DMS53 treated with DMSO at 0.1 percent for 48 hours (cell line): ENCODE data around the gene DAGLA.
"Not testable (repeated sequence)": the region's sequence is repeated elsewhere in the genome, so short reads cannot be mapped to it uniquely, and the experiment has no call there.

Source experiments
- DNase-seq: peaks from one replicate; lab custom pipeline; 2025; ENCODE audit not compliant: unreplicated experiment; lab: John Stamatoyannopoulos, UW

DAGLA gene

DNA sequence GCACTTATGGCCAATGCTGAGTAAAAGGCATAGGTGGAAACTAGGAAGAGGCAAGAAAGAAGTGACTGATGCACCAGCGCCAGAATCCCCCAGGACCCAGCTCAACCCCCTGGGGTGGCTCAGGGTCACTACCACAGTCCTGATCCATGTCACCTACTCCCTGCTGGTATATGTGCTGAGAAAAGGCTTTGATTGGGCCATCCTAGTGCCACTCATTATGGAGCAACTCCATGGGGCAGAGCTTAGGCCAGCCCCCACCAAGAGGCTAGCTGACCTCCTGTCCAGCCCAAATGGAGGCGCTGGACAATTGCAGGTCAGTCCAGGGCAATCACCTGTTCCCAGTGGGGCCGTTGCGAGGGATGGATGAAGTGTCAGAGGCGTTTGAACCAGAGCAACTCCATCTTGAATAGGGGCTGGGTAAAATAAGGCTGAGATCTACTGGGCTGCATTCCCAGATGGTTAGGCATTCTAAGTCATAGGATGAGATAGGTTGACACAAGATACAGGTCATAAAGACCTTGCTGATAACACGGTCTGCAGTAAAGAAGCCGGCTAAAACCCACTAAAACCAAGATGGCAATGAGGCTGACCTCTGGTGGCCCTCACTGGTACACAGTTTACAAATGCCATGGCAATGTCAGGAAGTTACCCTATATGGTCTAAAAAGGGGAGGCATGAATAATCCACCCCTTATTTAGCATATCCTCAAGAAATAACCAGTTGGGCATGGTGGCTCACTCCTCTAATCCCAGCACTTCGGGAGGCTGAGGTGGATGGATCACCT is 20.6 kb upstream of the DAGLA start:
- DNase-seq = no peak

DNA sequence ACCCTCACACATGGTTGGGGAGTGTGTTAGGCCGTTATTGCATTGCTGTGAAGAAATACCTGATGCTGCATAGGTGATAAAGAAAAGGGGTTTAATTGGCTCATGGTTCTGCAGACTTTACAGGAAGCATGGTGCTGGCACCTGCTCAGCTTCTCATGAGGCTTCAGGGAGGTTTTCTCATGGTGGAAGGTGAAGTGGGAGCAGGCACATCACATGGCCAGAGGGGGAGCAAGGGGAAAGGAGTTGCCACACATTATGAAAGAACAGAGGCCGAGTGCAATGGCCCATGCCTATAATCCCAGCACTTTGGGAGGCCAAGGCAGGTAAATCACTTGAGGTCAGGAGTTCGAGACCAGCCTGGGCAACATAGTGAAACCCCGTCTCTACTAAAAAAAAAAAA is 19.2 kb upstream of the DAGLA start:
- peak; percentile 18 for DNase-seq

DNA sequence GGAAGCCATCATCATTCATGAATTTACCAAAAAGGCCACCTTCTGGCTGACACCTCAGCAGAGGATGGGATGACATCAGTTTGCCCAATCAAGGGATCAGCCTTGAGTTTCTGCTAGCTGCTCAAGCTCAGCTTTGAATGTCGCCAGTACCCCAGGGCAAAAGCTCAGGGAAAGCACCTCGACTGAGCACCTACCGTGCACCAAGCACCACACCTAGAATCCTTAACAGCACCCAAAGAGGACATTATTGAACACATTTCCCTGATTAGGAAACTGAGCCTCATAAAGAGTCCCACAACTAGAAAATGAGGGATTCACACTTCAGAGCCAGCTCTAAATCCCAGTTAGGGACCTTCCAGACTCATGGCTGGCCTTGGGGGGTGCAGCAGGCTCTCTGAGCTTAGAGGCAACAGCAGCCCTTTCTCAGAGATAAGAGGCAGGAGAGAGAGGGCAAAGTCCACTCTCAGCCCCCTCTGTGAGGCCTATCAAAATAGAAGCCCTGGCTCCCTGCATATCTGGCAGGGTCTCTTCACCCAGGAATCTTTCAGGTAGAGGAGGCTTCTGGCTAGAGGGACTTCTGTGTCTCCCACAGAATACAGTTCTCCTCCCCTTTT is 13.4 kb upstream of the DAGLA start:
- DNase-seq = no peak

DNA sequence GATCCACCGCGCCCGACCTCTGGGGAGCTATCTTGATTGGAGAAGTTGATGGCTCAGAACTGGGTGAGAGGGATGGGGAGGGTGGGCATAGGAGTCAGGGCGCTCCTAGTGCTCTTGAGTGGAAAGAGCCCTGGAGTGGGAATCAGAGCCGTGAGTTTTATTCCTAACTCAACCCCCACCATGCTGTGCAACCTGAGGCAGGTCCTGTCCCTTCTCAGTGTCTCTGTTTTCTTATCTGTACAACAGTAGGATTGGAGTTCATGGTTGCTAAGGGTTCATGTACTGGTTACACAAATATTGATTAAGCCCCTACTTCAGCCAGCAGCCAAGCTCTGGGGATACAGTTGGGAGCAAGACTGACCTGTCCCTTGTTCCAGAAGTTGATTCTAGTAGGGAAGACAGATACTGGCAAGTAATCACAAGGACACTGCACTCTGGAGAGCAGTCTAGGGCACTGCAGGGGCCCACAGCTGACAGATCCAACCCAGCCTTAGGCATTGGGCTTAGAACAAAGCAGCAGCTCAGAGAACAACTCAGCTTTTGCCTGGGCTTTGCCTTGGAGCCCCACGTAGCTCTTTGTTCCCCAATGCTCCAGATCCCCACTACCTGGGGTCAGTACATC is 12.4 kb upstream of the DAGLA start:
- no peak for DNase-seq

DNA sequence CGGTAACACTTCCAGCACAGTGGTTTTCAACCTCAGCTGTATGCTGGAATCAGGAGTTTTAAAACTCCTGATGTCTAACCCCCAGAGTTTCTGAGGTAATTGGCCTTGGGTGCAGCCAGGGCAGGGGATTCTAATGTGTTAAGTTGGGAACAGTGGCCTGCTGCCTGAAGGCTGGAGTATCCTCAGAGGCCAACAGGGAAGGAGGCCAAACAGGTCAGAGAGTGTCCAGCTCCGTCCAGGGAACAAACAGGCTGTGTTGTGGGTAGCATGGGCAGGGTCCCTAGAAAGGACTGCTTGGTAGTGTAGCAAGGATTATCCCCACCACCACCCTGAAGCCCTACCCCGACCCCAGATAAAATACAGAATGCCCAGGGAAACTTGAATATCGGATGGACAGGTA is 10.8 kb upstream of the DAGLA start:
- no peak for DNase-seq

DNA sequence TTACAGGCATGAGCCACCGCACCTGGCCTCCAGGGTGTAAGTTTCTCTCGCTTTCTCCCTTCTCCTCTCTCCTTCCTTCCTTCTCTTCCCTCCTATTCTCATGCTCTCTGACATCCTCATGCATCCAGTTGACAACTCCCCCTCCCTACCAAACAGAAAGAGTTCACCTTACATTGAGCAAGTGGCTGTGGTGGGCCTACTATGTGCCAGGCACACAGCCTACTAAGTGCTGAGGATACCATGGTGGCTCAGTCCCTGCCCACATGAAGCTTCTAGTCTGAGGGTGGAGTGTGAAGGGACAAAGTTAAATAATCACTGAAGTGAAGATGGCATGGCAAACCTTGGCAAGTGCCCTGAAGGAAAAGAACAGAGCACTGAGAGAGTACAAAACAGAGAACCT is 9.6 kb upstream of the DAGLA start:
- DNase-seq = no peak

DNA sequence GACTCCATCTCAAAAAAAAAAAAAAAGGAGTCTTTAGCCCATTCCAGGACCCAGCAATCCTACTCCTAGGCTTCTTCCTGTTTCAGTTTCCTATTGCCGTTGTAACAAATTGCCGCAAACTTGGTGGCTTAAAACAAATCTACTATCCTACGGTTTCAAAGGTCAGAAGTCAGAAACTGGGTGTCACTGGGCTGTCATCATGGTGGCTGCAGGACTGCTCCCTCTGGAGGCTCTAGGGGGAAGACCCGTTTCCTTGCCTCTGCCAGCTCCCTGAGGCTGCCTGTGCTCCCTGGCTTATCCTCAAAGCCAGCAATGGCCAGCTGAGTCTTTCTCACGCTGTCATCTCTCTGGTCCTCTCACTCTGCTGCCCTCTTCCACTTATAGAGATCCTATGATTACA is 8.7 kb upstream of the DAGLA start:
- DNase-seq = peak; percentile 22

DNA sequence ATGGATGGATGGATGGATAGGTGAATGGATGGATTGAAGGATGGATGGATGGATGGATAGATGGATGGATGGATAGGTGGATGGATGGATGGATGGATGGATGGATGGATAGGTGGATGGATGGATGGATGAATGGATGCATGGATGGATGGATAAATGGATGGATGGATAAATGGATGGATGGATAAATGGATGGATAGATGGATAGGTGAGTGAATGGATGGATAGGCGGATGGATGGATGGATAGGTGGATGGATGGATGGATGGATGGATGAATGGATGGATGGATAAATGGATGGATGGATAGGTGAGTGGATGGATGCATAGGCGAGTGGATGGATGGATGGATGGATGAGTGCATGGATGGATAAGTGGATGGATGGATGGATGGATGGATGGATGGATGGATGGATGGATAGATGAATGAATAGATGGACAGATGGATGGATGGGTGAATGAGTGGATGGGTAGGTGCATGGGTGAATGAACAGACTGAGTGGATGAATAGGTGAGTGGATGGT is 6.2 kb upstream of the DAGLA start:
- DNase-seq = not testable (repeated sequence)

DNA sequence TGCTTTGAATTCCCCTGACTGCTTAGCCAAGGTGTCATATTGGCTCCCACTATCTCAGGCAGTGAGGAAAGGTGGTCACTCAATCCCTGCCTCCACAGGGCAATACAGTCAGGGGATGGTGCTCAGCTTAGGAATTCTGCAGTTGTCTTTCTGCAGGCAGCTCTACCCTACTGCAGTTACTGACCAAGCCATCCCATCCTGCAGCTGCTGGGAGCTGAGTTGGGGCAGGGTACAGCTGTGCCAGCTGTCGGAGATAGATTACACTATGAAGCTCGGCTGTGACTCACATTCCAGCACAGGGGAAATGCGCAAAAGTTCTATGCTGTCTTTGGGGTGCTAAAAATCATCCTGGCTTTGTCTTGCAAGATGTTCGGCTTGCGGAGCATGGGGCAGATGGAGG is 4.4 kb upstream of the DAGLA start:
- no peak for DNase-seq

DNA sequence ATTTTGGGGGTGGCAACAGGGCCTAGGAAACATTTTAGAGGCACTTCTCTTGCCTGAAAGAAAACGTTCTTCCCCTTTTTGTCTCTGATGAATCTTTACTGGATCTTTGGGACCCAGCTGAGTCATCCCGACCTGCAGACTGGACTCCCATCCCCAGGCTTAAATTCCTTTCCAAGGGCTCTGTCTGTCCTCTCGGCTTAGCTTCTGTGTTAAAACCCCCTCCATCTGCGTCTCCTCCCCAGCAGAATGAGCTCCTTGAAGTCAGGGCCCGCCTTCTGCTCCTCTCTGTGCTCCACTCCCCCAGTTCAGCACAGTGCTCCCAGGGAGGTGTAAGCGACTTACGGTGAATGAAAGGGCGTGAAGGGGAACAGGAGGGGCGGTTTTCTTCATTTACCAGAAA is 895 bp upstream of the DAGLA start:
- no peak for DNase-seq

DNA sequence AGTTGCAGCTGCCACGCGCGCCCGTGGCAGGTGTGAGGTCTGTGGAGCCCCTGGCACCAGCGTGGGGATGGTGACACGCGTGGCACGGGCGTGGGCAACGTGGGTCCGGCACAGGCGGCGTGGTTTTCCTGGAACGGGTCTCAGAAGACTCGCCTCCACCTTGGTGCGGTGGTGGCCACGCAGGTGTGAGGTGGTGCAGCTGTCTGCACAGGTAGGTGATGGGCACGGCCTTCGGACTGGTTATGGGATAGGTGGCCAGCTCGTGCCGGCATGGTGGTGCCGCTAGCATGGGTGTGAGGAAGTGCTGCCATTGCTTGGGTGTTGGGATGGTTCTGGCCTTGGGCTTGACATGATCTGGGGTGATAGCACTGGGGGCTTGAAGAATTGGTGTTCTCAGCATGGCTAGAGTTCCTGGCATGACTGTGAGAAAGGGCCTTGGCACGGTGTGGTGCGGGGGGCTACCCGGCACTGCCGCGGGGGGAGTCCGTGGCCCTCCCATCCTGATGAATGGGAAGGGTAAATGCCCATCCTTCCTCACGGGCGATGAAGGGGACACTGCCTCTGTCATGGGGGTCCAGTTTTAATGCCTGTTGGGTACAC is 531 bp downstream of the DAGLA start:
- DNase-seq = no peak

DNA sequence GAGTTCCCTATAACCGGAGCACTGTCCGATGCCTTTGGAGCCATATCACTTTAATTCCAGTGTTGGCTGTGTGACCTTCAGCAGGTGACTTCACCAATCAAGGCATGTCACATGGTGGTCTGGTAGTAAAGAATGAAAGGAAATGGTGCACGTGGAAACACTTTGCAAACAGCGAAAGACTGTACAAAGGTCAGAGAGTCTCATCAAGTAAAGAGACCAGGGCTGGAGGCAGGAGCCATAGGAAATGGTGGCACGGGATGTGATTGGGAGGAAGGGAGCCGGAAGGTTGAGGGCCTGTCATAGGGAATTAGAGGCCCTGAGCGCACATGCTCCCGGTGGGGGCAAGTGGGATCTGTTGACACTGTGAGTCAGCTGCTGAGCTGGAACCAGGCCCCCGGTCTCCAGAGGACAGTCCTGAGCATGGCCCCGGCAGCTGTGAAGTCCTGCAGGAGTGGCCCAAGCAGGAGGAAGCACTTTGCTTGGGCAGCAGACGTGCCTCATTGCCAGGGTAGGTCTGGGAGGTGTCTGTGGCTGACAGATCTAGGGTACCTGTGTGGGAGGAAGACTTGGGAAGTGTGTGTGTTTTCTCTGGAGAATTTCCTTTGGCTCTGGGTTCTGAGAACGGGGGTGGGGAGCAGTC is 2.0 kb downstream of the DAGLA start:
- peak; percentile 95 for DNase-seq

DNA sequence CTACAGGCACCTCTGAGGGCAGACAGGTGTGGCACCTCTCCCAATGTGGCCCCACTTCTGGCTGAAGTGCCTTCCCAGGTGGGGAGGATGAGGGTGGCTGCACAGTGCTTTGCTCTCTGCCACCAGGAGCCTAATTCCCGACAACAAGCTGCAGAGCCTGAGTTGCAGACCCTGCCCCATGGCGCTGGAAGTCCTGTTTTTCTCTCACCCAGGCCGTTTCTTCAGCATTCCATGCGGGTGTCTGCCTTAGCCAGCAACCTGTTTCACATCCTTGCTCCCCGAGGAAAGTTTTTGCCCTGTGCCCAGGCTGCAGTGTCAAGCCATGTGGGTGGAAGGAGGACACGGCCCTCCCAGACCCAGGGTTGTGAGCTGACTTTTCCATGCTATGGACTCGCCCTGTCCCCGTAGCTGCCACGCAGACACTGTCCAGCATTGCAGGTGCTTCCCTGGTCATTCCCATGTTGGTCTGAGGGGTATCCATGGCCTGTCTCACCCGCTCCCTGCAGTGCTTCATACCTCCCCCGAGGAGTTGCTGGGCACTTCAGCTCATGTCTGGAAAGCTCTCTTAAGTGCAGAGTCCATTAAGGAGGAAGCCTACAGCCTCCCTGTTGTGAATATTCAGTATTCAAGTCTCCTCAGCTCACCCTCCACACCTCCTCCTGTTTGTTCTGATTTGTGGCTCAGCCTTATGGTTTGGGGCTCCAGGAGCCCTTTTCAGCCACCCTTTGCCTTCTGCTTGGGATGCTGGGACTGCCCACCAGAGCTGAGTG is 2.9 kb downstream of the DAGLA start:
- no peak for DNase-seq

DNA sequence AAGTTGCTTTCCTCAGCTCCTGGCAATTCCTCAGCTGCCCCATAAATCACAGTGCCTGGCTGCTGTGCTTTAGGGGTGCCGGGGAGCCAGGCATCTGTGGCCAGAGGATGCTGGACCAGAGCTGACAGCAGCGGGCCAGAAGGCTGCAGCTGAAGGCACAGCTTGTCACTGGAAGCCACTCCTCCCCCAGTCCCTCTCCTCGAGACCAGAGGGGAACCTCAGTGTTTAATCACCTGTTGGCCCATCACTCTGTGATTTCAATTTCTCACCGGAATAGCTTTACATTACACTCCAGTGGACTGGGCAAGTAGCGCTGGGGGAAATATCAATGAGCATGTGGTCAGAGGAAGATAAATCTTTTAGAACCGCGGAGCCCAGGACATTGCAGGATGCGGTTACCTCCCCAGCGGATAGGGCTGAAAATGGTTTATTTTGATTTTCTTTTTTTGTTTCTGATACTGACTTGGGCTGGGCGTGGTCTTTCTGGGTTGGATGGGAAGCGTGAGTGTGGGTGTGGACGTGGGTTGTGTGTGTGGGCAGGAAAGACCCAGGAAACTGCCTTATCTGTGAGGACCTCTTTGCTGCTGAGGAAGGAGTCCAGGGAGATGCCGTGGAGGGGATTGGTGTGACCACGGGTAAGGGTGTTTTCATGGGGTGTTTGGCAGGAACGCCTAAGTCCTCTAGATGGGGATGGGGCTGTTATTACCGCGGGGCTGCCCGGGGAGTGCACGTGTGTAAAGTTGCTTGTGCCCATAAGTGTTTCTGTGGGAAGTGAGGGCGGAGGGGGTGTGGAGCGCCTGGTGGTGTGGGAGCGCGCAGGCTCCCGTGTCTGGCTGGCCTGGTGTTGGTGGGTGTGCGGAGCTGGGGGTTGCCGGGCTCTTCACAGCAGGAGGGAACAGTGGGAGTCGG is 4.0 kb downstream of the DAGLA start:
- DNase-seq = no peak

DNA sequence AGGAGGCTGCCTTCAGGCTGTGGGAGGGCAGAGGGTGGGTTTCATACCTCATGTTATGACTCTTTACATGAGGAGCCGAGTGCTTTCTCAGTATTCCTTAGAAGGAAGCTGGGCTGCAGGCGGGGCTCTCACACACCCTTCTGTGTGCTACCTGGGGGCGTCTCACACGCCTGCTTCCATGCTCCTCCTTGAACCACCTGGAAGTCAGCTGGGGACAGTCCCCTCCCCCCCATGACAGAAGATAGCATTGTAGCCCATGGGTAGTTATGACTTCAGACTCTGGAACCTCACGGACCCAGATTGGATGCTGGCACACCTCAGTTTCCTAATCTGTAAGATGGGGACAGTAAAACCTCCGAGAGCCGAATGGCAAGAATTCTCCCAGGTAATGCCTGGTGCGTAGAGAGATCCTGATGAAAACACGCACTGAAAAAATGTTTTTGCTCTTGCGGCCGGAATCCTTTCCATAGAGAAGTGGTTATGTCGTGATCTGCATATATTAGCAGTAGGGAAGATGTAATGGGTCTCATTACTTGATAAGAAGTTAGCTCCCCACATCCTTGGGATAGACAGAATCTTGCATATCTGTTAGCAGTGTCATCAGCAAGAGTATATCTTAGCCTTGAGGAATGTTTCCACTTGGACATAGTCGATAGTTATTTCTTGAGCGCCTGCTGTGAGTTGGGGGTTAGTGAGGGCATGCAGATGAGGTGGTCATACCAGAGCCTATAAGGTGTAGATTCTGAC is 4.9 kb downstream of the DAGLA start:
- no peak for DNase-seq

DNA sequence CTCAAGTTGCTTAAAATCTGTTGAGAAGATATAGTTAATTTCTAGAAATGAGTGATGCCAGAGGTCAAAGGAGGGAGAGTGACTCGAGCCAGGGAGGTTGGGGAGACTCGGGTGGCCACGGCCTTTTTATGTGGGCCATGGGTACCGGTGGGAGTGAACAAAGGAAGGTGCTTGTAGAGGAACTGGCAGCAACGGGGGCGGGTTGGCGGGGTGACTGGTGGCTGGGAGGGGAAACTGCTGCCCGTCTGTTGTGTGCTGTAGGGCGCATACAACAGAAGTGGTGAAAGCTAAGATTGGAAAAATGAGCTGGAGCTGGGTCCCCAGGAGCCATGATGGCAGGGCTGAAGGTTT is 5.4 kb downstream of the DAGLA start:
- DNase-seq = no peak

DNA sequence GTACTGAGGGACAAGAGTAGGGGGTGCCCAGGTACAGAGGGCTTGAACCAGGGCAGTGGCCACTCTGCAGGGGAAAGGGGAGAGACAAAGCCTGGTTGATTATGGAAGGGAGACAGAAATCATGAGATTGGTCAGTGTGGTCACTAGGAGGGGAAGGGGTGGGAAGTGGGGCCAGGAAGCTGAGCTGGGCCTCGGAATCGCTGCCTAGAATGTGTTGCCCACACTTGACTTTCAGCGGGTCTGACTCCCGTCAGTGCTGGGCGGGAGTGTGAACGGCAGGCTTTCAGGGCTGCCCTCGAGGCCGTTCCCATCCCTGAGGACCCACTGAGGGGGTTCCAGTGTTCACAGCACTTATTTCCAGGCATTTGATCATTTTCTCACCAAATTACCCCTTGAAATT is 5.9 kb downstream of the DAGLA start:
- no peak for DNase-seq

DNA sequence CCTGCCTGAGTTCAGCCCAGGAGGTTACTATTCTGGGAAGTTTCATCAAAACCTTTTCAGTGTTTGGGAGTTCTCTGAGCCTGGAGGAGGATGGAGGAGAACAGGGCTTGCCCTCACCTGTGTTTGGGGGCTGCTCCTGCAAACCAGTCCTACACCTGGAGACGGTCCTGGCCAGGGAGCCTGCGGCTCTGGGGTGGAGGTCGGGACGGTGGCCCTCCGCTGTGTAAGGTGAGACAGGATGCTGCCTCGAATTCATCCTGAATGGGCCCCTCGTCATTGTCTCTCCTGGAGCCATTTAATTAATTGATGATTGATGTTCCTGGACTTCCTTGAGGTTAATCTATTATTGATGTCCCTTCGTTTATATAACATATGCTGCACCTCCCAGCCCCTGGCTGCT is 6.3 kb downstream of the DAGLA start:
- no peak for DNase-seq

DNA sequence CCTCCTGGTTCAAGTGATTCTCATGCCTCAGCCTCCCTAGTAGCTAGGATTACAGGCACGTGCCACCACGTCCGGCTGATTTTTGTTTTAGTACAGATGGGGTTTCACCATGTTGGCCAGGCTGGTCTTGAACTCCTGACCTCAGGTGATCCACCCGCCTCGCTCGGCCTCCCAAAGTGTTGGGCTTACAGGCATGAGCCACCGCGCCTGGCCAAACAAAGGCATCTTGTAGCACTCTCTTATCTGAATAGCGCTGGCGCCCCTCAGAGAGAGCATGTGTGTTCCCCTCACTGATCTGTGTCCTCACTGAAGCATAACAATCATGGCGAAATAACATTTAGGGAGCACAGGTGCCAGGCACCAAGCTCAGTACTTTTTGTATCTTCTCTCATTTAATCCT is 7.2 kb downstream of the DAGLA start:
- DNase-seq = no peak
